Aorta (tissue), 5 donors: ENCODE measurements around the gene LYL1. TPM values are rescaled to one million over a fixed set of nuclear protein-coding genes. Genes with fewer than 3 reads are reported as not detected.
A peak's percentile ranks its signal among the peaks of the same experiment; 100 is the strongest.

Experiments
- ATAC-seq: fragments of 200-7000 bp; cut with Tn5 transposase; one replicate; pipeline ENCODE4 v1.9.1; 2022; ENCODE audit warnings: moderate library complexity; ENCODE audit not compliant: low FRiP score
- DNase-seq, 2 donors: peaks; one replicate each; pipeline ENCODE4 v3.0.0-alpha.2; 2020
- H3K27ac ChIP-seq, 2 donors: one replicate each; pipeline ENCODE4 v1.5.1; 2013; ENCODE audit warnings: low read length in 2 of 2, mild to moderate bottlenecking in 2 of 2, moderate library complexity in 2 of 2, control low read depth in 1 of 2, inconsistent platforms in 1 of 2, low read depth in 1 of 2
- H3K27me3 ChIP-seq, 2 donors: one replicate each; pipeline ENCODE4 v1.6.1; 2013; ENCODE audit warnings: control low read depth in 1 of 2, low read length in 1 of 2, mild to moderate bottlenecking in 1 of 2, moderate library complexity in 1 of 2; ENCODE audit not compliant: insufficient read depth in 2 of 2, control insufficient read depth in 1 of 2
- H3K36me3 ChIP-seq, 2 donors: one replicate each; pipeline ENCODE4 v1.6.1; 2013; ENCODE audit warnings: control low read depth in 1 of 2, low read length in 1 of 2, mild to moderate bottlenecking in 1 of 2; ENCODE audit not compliant: insufficient read depth in 2 of 2, control insufficient read depth in 1 of 2
- H3K4me1 ChIP-seq, 2 donors: one replicate each; pipeline ENCODE4 v1.6.1; 2013; ENCODE audit warnings: low read length in 2 of 2, control low read depth in 1 of 2, mild to moderate bottlenecking in 1 of 2, moderate library complexity in 1 of 2; ENCODE audit not compliant: insufficient read depth in 2 of 2, control insufficient read depth in 1 of 2
- H3K4me3 ChIP-seq, 2 donors: one replicate each; pipeline ENCODE4 v1.5.1; 2013; ENCODE audit warnings: low read length in 2 of 2, control low read depth in 1 of 2, mild to moderate bottlenecking in 1 of 2
- H3K9me3 ChIP-seq: one replicate; pipeline ENCODE4 v1.6.1; 2013; ENCODE audit warnings: mild to moderate bottlenecking, low read length; ENCODE audit not compliant: control insufficient read depth
- WGBS, 2 donors: extraction: QIAGEN DNeasy Blood & Tissue Kit; methylation state at CpG; one replicate each; pipeline ENCODE4 v1.1.7; 2013; 5-methylcytosine and 5-hydroxymethylcytosine counted together
- intact Hi-C, 2 donors: fragments of 100-400 bp; cut with DNase I; formaldehyde crosslinking; loops; one replicate each; pipeline versions ENCODE4 v1.14.2 to v1.15.0; 2022
- polyA plus RNA-seq, 2 donors: library from polyadenylated mRNA; stranded (reverse); fragments of 200-250 nt; gene quantifications; one replicate each; pipeline ENCODE4 v1.2.3, GENCODE V29; 2013
- total RNA-seq, 2 donors: library from RNA; stranded (reverse); fragmentation: NEBNext Ultra II Directional; extraction: Animal tissue kit (Norgen Biotek cat#: 25700); gene quantifications; one replicate each; pipeline ENCODE4 v1.2.1, GENCODE V29; 2021
- donor health status: healthy with polysubstance abuse.
- donor health status: Bipolar disorder and iron deficiency.
- donor health status: DM: no; HTN: no; CAD: no.
- donor health status: DM: no; HTN: no; CAD: no.
- donor health status: DM: yes; HTN: yes; CAD: no.

LYL1 gene
- total and polyA plus RNA-seq, 4 donors: 7.3 to 28.6 (median 9.0) TPM

- no peaks in the 10 kb centered on the region for H3K36me3 ChIP-seq
- peak overlapping the region in 1 of 2 donors; percentile 11 for H3K27ac ChIP-seq
- WGBS, 2 donors: 75 to 76% methylated on average over 11 to 13 of the region's 13 CpGs
- no peaks in the 10 kb centered on the region for H3K9me3 ChIP-seq
- ATAC-seq (no peak), DNase-seq (no peak)
- H3K4me1 ChIP-seq: no peaks in the 10 kb centered on the region
- intact Hi-C loops: no loop called here
- H3K4me3 ChIP-seq: no peak overlapping the region
- H3K27me3 ChIP-seq: no peaks in the 10 kb centered on the region
These were observed 1.1 kb upstream of the LYL1 start for GRCh38 chr19:13103581-13104359.

- Histone ChIP-seq H3K9me3 (no peaks in the 10 kb centered on the region), H3K4me3 (peak overlapping the region in 1 of 2 donors; percentile 21), H3K27ac (peak overlapping the region in 1 of 2 donors; percentile 49), H3K27me3 (no peaks in the 10 kb centered on the region), H3K36me3 (no peaks in the 10 kb centered on the region), H3K4me1 (no peaks in the 10 kb centered on the region)
- DNase-seq (peak in 1 of 2 donors; percentile 86), ATAC-seq (no peak)
- intact Hi-C loops: no loop called here
- WGBS, 2 donors: 1 to 2% methylated on average over 7 of the region's 7 CpGs
These were observed 317 bp downstream of the LYL1 start for GRCh38 chr19:13102416-13102665.

GRCh38 chr19:13101590-13102415 is 855 bp downstream of the LYL1 start:
- Histone ChIP-seq H3K4me1 (no peaks in the 10 kb centered on the region), H3K4me3 (no peak overlapping the region), H3K27ac (no peak overlapping the region), H3K9me3 (no peaks in the 10 kb centered on the region), H3K27me3 (no peaks in the 10 kb centered on the region), H3K36me3 (no peaks in the 10 kb centered on the region)
- intact Hi-C loops: no loop called here
- ATAC-seq: no peak
- no peak for DNase-seq
- 57 to 61% methylated on average over 7 of the region's 7 CpGs for WGBS, 2 donors

DNA sequence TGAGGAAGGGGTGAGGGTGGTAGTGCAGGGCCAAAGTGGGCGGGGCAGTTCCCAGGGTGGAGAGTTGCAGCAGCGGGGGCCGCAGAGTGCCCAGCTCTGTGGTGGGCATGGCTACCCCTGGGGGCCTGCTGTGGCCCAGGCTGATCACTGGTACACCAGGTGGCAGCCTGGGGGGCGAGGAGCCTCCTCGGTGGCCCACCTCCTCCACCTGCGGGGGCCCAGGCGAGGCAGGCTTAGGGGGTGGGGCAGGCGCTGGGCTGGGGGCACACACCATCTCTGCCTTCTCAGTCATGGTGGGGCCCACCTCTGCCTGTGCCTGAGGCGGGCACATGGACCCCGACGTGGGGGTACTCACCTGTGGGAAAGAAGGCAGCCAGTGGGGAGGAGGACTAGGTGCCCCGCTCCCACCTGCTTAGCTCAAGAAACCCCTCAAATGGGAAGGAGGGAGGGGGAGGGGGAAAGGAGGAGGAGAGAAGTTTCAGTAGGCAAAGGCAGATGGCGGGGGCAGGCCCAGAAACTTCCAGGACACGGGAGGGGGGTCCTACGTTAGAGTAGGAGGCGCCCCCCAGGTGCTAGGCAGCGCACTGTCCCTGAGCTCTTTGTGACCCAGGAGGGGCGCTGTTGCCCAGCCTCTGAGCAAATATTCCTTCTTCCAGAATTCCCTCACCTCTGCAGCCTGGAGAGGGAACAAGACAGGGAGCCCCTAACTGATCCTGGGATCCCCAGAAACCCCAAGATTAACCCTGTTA is 1.6 kb downstream of the LYL1 start:
- Histone ChIP-seq H3K4me1 (no peaks in the 10 kb centered on the region), H3K9me3 (no peaks in the 10 kb centered on the region), H3K4me3 (no peak overlapping the region), H3K27me3 (no peaks in the 10 kb centered on the region), H3K36me3 (no peaks in the 10 kb centered on the region), H3K27ac (no peak overlapping the region)
- no peak for ATAC-seq
- DNase-seq: no peak
- intact Hi-C loops: no loop called here
- 68 to 69% methylated on average over 14 to 18 of the region's 18 CpGs for WGBS, 2 donors

DNA sequence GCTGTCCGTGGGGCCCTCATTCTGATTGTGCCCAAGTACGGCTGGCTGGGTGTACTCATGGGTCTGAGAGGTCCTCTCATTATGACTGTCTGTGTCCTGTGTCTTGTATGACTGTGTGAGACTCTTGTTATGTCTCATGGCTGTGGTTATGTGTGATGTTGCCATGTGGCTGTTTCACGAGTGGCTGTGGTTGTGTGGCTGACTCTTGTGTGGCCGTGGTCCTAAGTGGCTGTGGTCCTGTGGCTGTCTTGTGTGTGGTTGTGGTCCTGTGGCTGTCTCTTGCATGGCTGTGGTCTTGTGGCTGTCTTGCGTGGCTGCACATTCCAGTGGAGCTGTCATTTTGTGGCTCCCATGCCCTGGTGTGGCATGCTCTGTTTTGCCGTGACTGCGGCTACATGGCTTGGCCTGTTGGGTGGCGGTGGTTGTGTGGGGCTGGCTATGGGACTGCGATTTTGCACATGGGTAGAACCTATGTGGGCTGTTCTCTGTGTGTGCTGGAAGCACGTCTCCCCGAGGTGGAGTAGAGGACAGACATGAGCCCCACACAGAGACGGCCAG is 2.5 kb downstream of the LYL1 start:
- H3K27ac ChIP-seq: no peak overlapping the region
- no peak for ATAC-seq
- no peaks in the 10 kb centered on the region for H3K36me3 ChIP-seq
- H3K4me3 ChIP-seq: no peak overlapping the region
- intact Hi-C loops: no loop called here
- WGBS, 2 donors: 70% methylated on average over 12 of the region's 12 CpGs
- H3K4me1 ChIP-seq: no peaks in the 10 kb centered on the region
- H3K9me3 ChIP-seq: no peaks in the 10 kb centered on the region
- H3K27me3 ChIP-seq: no peaks in the 10 kb centered on the region
- no peak for DNase-seq

DNA sequence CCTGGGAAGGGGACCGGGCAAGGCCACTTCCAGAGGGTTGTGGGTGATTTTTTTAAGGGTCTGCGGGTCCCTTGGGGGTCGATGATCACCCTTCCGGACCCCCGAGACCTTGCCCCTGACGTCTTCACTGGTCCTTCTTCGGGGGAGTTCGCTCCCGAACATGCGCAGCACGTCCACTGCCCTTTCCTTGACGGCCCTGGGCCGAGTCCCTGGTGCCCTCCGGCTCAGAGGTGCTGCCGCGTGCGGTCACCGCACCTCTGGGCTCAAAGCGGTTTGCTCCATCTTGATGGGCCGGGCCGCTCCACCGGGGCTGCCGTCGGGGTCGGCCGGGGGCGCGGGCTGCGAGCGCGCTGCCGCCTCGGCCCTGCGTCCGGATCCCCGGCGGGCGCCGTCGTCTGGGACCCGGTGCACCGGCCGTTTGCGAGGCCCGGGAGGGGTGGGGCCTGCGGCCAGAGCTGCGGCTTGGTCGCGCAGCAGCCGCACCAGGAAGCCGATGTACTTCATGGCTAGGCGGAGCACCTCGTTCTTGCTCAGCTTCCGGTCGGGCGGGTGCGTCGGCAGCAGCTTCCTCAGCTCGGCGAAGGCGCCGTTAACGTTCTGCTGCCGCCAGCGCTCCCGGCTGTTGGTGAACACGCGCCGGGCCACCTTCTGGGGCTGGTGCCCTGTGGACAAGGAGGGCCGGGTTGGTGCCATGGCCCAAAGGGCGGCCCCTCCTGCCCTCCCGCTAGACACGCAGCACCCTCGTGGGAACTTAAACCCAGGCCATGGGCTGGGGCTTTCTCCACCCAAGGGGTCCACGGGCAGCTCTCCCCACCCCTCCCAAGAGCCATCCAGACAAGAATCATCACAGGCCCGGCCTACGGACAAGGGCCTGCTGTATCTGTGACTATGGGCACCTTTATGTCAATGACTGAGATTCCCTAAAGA is 3.3 kb downstream of the LYL1 start:
- ATAC-seq (no peak), DNase-seq (peak; percentile 88 to 89)
- intact Hi-C loops: no loop called here
- H3K9me3 ChIP-seq: no peaks in the 10 kb centered on the region
- H3K4me1 ChIP-seq: no peaks in the 10 kb centered on the region
- no peaks in the 10 kb centered on the region for H3K36me3 ChIP-seq
- H3K4me3 ChIP-seq: no peak overlapping the region
- no peaks in the 10 kb centered on the region for H3K27me3 ChIP-seq
- 76 to 80% methylated on average over 72 to 77 of the region's 77 CpGs for WGBS, 2 donors
- H3K27ac ChIP-seq: peak overlapping the region in 1 of 2 donors; percentile 12

DNA sequence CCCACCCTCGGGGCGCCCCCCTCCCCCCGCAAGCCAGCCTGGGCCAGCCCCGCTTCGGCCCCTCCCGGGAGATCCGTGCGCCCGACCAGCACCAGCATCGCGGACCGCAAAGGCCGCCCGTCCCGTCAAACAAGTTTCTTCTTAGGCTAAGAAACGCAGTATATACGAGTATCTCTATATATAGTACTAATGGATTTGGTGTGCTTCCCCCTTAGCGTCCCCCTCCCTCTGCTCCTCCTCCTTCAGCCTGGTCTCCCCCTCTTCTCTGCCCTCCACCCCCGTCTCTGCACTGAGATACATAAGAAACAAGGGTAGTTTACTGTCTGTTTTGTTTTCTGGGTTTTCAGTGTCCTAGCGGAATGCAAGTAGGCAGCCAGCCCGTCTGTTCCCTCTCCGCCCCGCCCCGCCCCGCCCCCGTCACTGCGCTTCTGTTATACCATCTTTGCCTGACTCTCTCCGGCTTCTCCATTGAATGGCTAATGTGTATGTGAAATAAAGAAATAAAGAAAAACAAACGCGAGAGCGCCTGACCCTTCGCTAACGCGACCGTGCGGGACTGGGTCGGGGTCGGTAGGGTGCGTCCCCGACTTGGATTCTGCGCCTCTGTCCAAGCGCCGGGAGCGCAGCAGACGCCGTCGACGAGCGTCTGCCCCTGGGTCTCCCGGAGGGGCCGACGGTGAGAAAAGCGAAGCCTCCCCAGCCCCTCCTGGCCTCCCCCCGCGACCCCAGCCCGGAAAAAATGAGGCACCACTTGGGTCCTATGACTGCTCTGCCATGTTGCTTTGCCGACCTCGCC is 4.2 kb downstream of the LYL1 start:
- H3K4me3 ChIP-seq: no peak overlapping the region
- H3K36me3 ChIP-seq: no peaks in the 10 kb centered on the region
- no peaks in the 10 kb centered on the region for H3K9me3 ChIP-seq
- DNase-seq (peak in 1 of 2 donors; percentile 63), ATAC-seq (no peak)
- H3K4me1 ChIP-seq: no peaks in the 10 kb centered on the region
- 47 to 51% methylated on average over 52 to 58 of the region's 58 CpGs for WGBS, 2 donors
- H3K27ac ChIP-seq: no peak overlapping the region
- H3K27me3 ChIP-seq: no peaks in the 10 kb centered on the region
- intact Hi-C loops: no loop called here
